HG02970 (cell line): Measurements from ENCODE around the gene TSHR.

Source experiments
- ATAC-seq: cut with Tn5 transposase; IDR thresholded peaks from one replicate; pipeline ENCODE4 v1.9.1; 2021; ENCODE audit warnings: mild to moderate bottlenecking, moderate library complexity, moderate number of reproducible peaks; ENCODE audit not compliant: unreplicated experiment, low FRiP score

Gene TSHR

DNA sequence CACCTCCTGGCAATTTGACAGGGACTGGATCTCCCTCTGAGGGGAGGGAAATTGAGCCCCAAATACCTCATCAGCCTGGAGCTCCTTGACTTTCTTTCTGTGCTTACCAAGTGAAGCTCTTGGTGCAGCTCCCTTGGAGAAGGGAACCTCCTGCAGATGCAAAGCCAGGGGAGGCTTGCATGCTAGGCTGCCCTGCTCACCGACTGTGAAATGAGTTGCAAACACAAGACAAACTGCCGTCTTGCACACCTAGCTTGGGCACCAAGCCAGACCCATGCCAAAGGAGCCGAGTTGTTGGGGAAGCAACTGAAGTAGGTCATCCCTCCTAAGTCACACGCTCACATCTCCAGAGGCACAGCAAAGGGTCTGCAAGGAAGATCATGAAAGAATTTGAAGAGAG, 170.1 kb downstream of the TSHR start:
- ATAC-seq: no peak

- no peak for ATAC-seq
Observed at GRCh38 chr14:81127785-81128184, 172.4 kb downstream of the TSHR start.

- no peak for ATAC-seq
Observed at GRCh38 chr14:81129242-81129641, 173.8 kb downstream of the TSHR start.

DNA sequence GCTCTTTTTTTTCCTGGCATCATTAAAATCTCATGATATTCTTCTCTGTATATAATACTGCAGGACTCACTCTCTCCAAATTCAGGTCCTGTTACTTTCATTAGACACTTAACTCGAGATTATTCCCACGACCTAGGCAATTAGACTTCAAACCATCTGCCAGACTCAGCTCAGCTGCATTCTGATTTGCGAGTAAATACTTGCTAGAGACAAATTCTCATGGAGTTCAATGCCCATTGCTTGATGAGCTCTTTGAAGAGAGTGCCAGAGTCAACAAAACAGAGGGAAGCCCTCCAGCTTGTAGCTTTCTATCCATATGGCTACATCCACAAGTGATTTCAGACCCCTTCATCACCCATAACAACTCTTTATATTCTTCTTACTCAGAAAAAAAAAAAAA, 177.0 kb downstream of the TSHR start:
- ATAC-seq: no peak

DNA sequence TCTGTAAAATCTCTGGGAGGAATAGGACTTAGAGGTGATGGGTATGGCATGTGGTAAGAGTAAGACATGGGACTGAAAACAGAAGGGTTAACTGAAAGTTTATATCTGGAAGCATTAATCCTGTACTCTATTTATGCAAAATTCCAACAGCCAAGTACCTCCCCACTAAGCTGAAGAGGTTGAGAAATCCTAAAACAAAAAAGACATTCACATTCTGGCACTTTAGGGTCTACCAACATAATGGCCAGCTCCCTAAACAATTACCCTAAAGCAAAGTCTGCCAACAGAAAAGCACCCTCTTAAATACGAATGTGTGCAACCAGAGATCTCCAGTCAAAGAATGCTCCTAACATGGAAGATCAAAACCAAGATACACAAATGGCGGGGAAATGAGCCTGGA, 178.0 kb downstream of the TSHR start:
- no peak for ATAC-seq

- no peak for ATAC-seq
Observed at GRCh38 chr14:81137316-81137715, 181.9 kb downstream of the TSHR start.

DNA sequence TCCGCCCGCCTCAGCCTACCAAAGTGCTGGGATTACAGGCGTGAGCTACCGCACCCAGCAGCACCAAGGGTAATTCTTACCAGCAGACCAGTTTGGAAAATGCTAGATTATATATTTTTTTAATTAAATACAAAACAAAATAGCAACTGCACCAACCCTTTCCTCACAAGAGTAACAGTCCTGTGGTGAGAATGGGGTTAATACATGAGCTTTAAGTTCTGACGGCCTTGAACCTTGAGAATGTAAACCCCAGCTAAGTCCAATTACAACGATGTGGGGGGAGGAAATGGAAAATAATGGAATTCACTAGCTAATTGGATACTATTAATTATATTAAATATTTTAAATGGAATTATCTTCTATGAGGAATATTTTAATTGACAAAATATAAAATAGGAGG, 183.0 kb downstream of the TSHR start:
- no peak for ATAC-seq

DNA sequence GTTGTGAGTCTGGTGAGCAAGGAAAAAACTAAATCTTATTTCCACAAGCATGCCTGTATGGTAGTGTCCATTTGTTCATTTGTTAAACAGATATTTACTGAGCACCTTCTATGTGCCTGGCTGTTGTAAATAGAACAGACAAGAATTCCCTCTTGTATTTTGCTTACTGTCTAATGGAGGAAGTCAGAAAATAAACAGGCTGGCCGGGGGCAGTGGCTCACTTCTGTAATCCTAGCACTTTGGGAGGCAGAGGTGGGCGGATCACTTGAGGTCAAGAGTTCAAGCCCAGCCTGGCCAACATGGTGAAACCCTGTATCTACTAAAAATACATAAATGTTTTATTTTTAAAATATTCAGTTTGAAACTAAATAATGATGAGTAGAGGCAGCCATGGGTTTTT, 186.0 kb downstream of the TSHR start:
- no peak for ATAC-seq

DNA sequence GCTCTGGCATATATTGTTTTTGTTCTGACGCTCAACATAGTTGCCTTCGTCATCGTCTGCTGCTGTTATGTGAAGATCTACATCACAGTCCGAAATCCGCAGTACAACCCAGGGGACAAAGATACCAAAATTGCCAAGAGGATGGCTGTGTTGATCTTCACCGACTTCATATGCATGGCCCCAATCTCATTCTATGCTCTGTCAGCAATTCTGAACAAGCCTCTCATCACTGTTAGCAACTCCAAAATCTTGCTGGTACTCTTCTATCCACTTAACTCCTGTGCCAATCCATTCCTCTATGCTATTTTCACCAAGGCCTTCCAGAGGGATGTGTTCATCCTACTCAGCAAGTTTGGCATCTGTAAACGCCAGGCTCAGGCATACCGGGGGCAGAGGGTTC, 188.4 kb downstream of the TSHR start:
- no peak for ATAC-seq

- ATAC-seq: no peak
Observed at GRCh38 chr14:81144824-81145603, 189.6 kb downstream of the TSHR start.

DNA sequence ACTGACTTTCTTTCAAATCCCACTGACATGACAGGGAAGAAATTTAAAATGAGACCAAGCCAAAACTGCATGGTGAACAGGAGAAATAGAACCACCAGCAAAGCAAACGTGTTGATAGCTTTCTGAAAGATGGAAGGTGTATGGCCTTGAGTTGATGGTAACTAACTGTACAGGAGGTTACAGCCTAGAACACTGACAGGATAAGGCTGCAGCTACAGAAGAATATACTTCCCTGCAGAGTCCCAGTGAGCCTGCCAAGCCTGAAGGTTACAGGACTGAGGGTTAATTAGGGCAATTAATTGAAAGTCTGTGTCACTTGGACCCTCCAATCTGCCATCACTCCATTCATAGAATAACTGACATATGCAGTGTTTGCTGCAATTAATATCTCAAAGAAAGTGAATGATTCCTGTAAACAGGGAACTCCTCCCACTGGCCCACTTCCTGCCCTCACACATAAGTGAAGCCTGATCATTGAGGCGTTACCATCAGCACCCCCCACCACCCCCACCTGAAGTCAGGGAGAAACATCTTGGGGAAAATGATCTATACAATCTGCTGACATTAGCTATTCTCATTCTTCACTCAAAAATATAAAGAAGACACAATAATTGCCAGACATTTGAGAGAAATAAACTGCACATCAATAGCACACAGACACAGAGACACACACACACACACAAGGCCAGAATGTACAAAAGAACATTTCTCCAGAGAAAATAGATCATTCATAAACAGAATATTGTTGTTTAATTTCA, 191.9 kb downstream of the TSHR start:
- ATAC-seq: no peak

DNA sequence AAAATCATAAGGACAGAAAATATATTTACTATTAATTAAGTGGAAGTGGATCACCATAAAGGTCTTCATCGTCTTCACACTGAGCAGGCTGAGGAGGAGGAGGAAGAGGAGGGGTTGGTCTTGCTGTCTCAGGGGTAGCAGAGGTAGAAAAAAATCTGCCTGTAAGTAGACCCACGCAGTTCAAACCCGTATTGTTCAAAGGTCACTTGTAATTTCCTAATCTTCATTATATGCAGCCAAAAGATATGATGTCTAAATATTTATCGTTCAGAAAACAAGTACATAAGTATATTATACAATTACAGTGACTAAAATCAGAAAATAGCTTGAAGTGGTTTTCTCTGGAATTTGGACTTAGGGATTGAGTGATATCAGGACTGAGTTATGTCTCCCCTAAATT, 193.2 kb downstream of the TSHR start:
- ATAC-seq: no peak

DNA sequence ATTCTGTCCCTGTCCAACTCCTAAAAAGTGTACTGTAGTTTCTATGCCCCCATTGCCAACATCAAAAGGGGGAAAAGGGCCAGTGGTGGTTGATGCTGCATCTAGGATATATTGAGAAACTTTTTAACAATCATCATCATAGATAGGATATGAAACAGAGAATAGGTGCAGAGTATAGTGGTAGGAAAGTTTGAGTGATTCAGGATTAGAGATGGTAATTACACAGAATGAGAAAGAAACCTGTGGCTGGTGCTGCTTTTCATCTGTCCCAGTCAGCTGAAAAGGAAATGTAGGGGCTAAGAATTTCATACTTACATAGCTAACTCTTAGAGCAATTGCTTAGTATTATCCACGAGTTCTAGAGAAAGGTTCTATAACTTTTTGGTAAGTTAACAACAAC, 197.8 kb downstream of the TSHR start:
- ATAC-seq: no peak

DNA sequence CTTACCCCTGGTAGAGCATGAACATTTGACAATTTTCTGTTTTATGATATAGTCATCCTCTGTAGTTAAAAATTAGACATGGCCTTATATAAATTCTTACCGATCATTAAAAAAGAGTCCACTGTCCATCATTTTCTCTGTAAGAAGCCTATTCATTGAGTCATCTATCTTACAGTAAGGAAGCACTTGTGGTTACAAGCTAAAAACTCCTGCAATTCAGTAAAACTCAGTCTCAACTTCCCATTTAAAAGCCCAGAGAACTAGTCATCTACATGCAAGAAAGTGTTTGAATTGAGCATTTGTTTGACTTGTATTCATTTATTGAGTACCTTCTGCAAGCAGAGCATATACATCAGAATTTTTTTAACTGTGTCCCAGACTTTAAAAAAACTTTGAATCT, 202.0 kb downstream of the TSHR start:
- ATAC-seq: no peak

DNA sequence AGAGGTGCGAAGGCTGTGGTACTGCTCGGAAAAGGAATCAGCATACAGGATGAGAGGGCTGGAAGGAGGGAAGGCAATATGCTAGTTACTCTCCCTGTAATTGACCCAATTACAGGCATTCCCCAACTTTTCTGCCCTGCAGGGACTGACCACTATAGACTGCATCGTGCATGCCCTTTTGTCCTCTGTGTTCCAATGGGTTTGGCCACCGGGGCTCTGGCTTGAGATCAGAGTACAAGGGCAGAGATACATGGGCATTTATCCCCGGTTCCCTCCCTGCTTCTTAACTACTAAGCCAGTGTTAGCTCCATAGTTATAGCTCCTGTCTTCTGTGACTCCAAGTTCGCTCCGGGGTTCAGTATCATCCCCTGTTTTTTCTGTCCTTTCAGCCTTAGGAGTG, 205.7 kb downstream of the TSHR start:
- no peak for ATAC-seq

DNA sequence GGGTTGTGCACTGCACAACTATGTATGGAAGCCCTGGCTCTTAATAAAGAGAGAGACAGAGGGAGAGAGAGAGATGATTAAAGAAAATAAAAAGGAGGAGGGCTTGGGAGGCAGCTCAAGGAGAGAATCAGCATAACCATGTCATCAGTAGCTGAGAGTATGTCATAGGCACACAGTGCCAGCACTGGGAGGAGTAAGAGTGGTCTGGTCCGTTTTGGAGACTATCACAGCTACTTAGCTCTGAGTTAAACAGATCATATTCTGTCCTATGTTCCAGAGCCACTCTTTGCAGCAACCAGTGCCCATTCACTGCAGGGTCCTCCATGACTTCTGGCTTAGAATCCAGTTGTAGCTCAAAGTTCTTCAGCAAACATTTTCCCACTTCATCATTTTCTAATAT, 206.3 kb downstream of the TSHR start:
- no peak for ATAC-seq

GRCh38 chr14:81162941-81163340, 207.5 kb downstream of the TSHR start:
- no peak for ATAC-seq

- peak; percentile 65 for ATAC-seq
Observed at GRCh38 chr14:81164167-81164774, 208.8 kb downstream of the TSHR start.

GRCh38 chr14:81165188-81165587, 209.8 kb downstream of the TSHR start:
- ATAC-seq: no peak

DNA sequence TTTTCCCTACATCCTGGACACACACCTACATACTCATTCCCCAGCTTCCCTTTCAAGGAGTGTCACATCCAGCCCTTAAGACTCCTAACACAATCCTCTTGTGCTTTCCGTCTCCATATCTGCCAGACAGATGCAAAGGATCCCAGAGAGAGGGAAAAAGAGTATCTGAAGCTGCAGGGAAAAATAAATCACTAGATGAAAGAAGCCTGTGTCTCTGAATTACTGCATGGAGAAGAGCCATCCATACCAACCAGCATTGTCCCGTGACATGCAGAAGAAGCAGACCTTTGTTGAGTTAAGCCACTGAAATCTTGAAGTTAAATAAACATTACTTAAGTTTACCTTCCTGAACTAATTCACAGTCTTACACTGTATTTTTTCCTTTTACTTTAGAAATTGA, 210.7 kb downstream of the TSHR start:
- no peak for ATAC-seq

DNA sequence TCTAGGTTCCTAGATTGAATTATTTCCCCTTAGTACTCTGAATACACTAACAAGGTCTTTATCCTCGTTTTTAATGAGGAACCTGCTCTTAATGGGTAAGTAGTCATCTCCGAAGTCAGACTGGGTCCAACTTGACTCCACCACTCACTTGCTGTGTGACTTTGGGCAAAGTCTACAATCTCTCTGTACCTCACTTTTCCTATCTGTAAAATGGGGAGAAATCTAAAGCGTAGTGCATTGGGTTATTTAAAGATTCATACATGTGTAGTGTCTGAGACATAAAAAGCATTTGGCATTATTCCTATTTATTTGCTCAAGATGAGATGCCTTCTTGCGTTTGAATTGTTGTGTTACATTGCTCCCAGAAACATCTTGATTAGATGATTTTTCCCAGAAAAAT, 213.8 kb downstream of the TSHR start:
- ATAC-seq: no peak

GRCh38 chr14:81169711-81170103, 214.3 kb downstream of the TSHR start:
- peak; percentile 10 for ATAC-seq
